Measurements from ENCODE around the gene RPP30.
"Not testable (repeated sequence)": the region's sequence is repeated elsewhere in the genome, so short reads cannot be mapped to it uniquely, and the experiment has no call there.

Gene RPP30

DNA sequence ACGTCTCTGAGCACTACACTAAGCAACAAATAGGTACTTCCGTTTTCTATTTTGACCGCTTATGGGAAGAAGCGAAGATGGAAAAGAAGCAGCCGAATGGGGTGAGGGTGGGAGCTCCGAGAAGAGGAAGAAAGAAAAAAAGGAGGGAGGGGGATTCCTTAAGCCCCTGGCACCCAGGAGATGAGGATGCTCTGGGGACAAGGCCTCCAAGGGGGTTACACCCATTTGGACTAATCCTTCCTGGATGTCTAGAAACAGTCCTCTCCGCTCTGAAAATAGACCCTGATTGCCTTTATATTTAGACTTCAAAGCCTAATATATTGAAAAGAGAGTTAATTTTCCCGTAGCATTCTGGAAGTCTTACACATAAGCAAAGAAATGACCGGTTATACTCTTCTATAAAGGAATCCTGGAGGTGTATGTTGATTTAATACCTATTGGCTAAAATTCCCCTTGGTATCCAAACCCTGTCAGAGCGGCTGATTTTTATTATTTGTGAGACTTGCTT lies 13.3 kb upstream of the RPP30 start:
- no peaks in the 10 kb centered on the region for H3K36me3 Mint-ChIP-seq
- H3K4me3 Mint-ChIP-seq = peak overlapping the region; percentile 82
- no peak overlapping the region for H3K27ac Mint-ChIP-seq
- peaks cover 49% of the 10 kb centered on the region for H3K27me3 Mint-ChIP-seq
- H3K9me3 Mint-ChIP-seq = no peaks in the 10 kb centered on the region
- peaks cover 12% of the 10 kb centered on the region for H3K4me1 Mint-ChIP-seq

DNA sequence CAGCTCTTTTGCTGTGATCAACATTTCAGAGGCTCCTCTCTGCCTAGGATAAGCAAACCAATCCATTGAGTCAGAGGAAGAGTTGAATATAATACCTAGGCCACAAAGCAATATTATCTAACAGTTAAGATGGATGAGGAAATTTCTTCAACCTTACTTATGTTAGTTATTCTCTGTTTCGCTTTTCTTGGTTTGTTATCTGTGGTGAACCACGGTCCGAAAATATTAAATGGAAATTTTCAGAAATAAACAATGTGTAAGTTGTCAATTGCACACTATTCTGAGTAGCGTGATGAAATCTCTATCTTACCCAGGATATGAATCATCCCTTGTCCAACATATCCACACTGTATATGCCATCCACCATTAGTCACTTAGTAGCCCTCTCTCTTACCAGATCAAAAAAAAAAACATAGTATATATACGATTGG lies 12.4 kb upstream of the RPP30 start:
- no peaks in the 10 kb centered on the region for H3K9me3 Mint-ChIP-seq
- H3K36me3 Mint-ChIP-seq = no peaks in the 10 kb centered on the region
- H3K4me1 Mint-ChIP-seq = peaks cover 12% of the 10 kb centered on the region
- H3K27ac Mint-ChIP-seq = no peak overlapping the region
- H3K4me3 Mint-ChIP-seq = no peak overlapping the region
- H3K27me3 Mint-ChIP-seq = peaks cover 48% of the 10 kb centered on the region

DNA sequence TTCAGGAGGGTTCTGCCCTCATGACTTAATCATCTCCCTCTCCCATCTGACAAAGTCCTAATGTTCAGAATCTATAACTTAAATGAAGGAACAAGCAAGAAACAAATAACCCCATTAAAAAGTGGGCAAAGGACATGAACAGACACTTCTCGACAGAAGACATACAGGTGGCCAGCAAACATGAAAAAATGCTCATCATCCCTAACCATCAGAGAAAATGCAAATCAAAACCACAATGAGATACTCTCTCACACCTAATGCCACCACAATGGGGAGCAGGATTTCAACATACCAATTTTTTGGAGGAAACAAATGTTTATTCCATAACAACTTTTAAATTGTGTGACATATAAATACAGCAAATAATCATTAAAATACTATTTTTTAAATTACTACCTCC lies 11.0 kb upstream of the RPP30 start:
- H3K9me3 Mint-ChIP-seq = no peaks in the 10 kb centered on the region
- H3K4me1 Mint-ChIP-seq = peaks cover 12% of the 10 kb centered on the region
- H3K4me3 Mint-ChIP-seq = no peak overlapping the region
- no peak overlapping the region for H3K27ac Mint-ChIP-seq
- peaks cover 39% of the 10 kb centered on the region for H3K27me3 Mint-ChIP-seq
- H3K36me3 Mint-ChIP-seq = no peaks in the 10 kb centered on the region

DNA sequence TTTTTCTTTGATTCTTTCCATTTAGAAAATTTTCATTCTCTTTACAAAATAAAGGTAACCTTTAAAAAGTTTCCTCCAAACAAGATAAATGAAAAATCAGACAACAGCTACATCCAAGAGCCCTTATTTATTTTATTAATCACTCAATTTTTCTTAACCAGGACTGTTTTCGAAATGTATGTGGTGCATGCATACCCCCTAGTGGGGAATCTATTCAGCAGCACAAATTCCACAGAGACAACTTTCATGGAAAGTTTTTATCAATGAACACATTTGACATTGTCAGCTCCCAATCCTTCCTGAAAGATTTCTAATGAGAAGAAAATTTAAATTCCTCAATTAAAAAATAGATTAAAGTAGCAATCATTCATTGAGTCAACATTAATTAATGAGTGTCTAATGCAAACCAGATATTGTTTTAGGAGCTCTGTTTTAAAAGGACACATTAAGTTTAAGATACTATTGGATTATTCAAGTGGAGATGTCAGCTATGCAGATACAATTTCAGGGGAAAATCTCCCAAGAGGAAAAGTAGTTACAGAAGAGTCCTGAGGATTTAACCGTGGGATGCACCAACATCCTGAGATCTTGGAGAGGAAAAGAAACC lies 8.8 kb upstream of the RPP30 start:
- peaks cover 39% of the 10 kb centered on the region for H3K27me3 Mint-ChIP-seq
- no peak overlapping the region for H3K4me3 Mint-ChIP-seq
- H3K27ac Mint-ChIP-seq = no peak overlapping the region
- no peaks in the 10 kb centered on the region for H3K9me3 Mint-ChIP-seq
- H3K4me1 Mint-ChIP-seq = peaks cover 7% of the 10 kb centered on the region
- H3K36me3 Mint-ChIP-seq = no peaks in the 10 kb centered on the region

DNA sequence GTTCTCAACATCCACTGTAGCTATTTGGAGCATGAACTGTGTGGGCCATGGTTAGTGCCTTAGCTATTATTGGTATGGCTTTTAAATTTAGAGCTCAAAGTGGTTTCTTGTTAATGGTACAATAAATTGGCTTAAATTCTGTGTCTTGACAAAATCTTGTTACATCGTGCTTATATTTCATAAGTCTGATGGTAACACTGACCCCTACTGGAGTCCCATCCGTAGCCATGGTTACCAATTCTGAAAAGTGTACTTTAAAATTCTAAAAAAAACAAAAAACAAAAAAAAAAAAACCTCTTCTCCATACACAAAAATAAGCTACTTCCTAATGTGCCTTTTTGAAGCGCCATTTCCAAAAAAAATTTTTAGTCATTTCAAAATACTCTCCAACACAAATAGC lies 6.4 kb upstream of the RPP30 start:
- H3K9me3 Mint-ChIP-seq = no peaks in the 10 kb centered on the region
- H3K27ac Mint-ChIP-seq = no peak overlapping the region
- H3K27me3 Mint-ChIP-seq = peaks cover 35% of the 10 kb centered on the region

DNA sequence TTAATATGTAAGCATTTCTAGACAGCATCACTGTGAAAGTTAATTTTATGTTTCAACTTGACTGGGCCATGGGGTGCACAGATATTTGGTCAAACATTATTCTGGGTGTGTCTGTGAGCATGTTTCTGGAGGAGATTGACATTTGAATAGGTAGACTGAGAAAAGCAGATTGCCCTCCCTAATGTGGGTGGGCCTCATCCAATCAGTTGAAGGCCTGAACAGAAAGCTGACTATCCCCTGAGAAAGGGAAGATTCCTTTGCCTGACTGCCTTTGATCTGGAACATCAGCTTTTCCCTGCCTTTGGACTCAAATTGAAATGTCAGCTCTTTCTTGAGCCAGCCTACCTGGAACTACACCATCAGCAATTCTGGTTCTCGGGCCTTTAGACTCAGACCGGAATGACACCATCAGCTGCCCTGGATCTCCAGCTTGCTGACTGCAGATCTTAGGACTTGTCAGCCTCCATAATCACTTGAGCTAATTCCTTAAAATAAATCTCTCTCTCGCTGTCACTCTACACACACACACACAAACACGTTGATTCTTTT lies 5.7 kb upstream of the RPP30 start:
- H3K4me1 Mint-ChIP-seq = no peaks in the 10 kb centered on the region
- H3K9me3 Mint-ChIP-seq = no peaks in the 10 kb centered on the region
- H3K27me3 Mint-ChIP-seq = peaks cover 34% of the 10 kb centered on the region
- no peak overlapping the region for H3K4me3 Mint-ChIP-seq
- H3K27ac Mint-ChIP-seq = no peak overlapping the region
- no peaks in the 10 kb centered on the region for H3K36me3 Mint-ChIP-seq

More for the DNA sequence above, 6.4 kb upstream of the RPP30 start:
- no peaks in the 10 kb centered on the region for H3K36me3 Mint-ChIP-seq
- H3K4me1 Mint-ChIP-seq = no peaks in the 10 kb centered on the region
- no peak overlapping the region for H3K4me3 Mint-ChIP-seq

GRCh38 chr10:90871279-90871765 lies 452 bp upstream of the RPP30 start:
- H3K9me3 Mint-ChIP-seq = no peaks in the 10 kb centered on the region
- H3K27me3 Mint-ChIP-seq = peaks cover 16% of the 10 kb centered on the region
- peaks cover 30% of the 10 kb centered on the region for H3K4me1 Mint-ChIP-seq
- peak overlapping the region; percentile 99 for H3K4me3 Mint-ChIP-seq
- H3K27ac Mint-ChIP-seq = peak overlapping the region; percentile 91
- H3K36me3 Mint-ChIP-seq = peaks cover 4% of the 10 kb centered on the region

DNA sequence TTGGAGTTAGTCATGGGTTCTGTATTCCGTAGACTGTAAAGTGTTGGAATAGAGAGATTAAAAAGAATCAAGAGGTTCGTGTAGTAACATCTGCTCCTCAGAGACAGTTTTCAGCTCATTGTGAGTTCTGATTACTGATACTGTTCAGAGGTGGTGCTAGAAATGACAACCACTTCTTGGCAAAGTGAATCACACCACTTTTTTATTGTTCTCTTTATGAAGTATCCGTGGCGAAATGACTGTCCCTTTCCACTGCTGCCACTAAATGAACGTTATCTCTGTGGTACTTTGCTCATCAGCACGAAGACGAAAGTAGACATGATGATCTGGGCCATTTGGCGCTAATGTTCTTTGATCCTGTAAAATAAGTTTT lies 860 bp downstream of the RPP30 start:
- peaks cover 10% of the 10 kb centered on the region for H3K27me3 Mint-ChIP-seq
- peak overlapping the region; percentile 91 for H3K27ac Mint-ChIP-seq
- H3K9me3 Mint-ChIP-seq = no peaks in the 10 kb centered on the region
- H3K36me3 Mint-ChIP-seq = peaks cover 7% of the 10 kb centered on the region
- H3K4me3 Mint-ChIP-seq = peak overlapping the region; percentile 99
- peaks cover 30% of the 10 kb centered on the region for H3K4me1 Mint-ChIP-seq

- Mint-ChIP-seq H3K36me3 (peaks cover 16% of the 10 kb centered on the region), H3K4me3 (no peak overlapping the region), H3K27me3 (no peaks in the 10 kb centered on the region), H3K9me3 (no peaks in the 10 kb centered on the region), H3K4me1 (peaks cover 10% of the 10 kb centered on the region), H3K27ac (peak overlapping the region; percentile 15)
Observed at GRCh38 chr10:90879062-90879461, 7.3 kb downstream of the RPP30 start.

GRCh38 chr10:90880059-90880719 lies 8.4 kb downstream of the RPP30 start:
- not testable (repeated sequence) for H3K27ac Mint-ChIP-seq, H3K9me3 Mint-ChIP-seq
- peaks cover 16% of the 10 kb centered on the region for H3K36me3 Mint-ChIP-seq

GRCh38 chr10:90884431-90884830 lies 12.7 kb downstream of the RPP30 start:
- Mint-ChIP-seq H3K27ac (no peak overlapping the region), H3K4me1 (peaks cover 10% of the 10 kb centered on the region), H3K36me3 (peaks cover 18% of the 10 kb centered on the region), H3K9me3 (no peaks in the 10 kb centered on the region), H3K27me3 (no peaks in the 10 kb centered on the region), H3K4me3 (no peak overlapping the region)

More at GRCh38 chr10:90880059-90880719, 8.4 kb downstream of the RPP30 start:
- not testable (repeated sequence) for H3K4me1 Mint-ChIP-seq, H3K27me3 Mint-ChIP-seq, H3K4me3 Mint-ChIP-seq

GRCh38 chr10:90885176-90885575 lies 13.4 kb downstream of the RPP30 start:
- H3K9me3 Mint-ChIP-seq = no peaks in the 10 kb centered on the region
- no peaks in the 10 kb centered on the region for H3K27me3 Mint-ChIP-seq
- H3K4me3 Mint-ChIP-seq = no peak overlapping the region
- no peak overlapping the region for H3K27ac Mint-ChIP-seq
- peaks cover 17% of the 10 kb centered on the region for H3K36me3 Mint-ChIP-seq
- peaks cover 11% of the 10 kb centered on the region for H3K4me1 Mint-ChIP-seq

GRCh38 chr10:90887555-90887954 lies 15.8 kb downstream of the RPP30 start:
- H3K27me3 Mint-ChIP-seq = no peaks in the 10 kb centered on the region
- H3K4me1 Mint-ChIP-seq = peaks cover 28% of the 10 kb centered on the region
- H3K27ac Mint-ChIP-seq = no peak overlapping the region
- peaks cover 24% of the 10 kb centered on the region for H3K36me3 Mint-ChIP-seq
- no peak overlapping the region for H3K4me3 Mint-ChIP-seq
- no peaks in the 10 kb centered on the region for H3K9me3 Mint-ChIP-seq

DNA sequence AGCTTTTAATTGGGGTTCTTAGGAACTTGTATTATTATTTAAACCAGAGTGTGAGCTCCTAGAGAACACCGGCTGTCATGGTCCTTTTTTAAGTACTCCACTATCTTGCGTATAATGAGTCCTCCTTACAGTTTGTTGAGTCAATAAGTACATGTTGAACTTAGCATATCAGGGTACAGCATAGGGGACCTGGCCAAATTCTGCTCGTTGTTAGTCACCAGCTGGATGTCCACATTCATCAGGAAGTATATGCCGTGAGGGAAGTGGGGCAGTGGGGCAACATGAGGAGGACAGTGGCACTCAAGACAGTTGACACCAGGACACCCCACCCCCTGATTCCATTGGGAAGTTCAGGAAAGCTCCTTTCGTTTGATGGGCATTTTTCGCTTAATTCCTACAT lies 16.6 kb downstream of the RPP30 start:
- Mint-ChIP-seq H3K4me3 (no peak overlapping the region), H3K9me3 (no peaks in the 10 kb centered on the region), H3K36me3 (peaks cover 22% of the 10 kb centered on the region), H3K27ac (no peak overlapping the region), H3K4me1 (peaks cover 30% of the 10 kb centered on the region), H3K27me3 (no peaks in the 10 kb centered on the region)

DNA sequence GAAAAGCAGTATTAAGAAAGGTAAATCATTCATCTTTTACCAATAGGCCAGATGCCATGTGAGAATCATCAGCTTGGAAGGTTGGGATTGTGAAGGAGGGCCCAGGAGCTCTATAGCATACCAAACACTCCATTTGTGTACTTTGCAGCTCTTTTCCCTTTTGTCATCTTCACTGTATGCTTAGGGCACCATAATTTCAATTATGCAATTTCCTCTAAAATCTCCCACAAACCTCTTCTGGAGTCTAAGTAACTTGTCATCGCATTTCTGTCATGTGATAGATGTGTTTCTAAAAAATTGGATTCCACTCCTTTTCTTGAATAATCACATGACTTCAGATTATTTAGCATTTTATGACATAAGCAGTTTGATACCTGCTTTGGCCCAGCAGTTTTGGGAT lies 17.9 kb downstream of the RPP30 start:
- H3K36me3 Mint-ChIP-seq = peaks cover 26% of the 10 kb centered on the region
- no peak overlapping the region for H3K27ac Mint-ChIP-seq
- no peaks in the 10 kb centered on the region for H3K9me3 Mint-ChIP-seq
- no peaks in the 10 kb centered on the region for H3K27me3 Mint-ChIP-seq
- H3K4me1 Mint-ChIP-seq = peaks cover 37% of the 10 kb centered on the region
- H3K4me3 Mint-ChIP-seq = no peak overlapping the region

- H3K9me3 Mint-ChIP-seq = no peaks in the 10 kb centered on the region
- no peak overlapping the region for H3K27ac Mint-ChIP-seq
Observed at GRCh38 chr10:90890347-90890746, 18.6 kb downstream of the RPP30 start.

More at GRCh38 chr10:90890347-90890746, 18.6 kb downstream of the RPP30 start:
- H3K27me3 Mint-ChIP-seq = no peaks in the 10 kb centered on the region
- H3K4me3 Mint-ChIP-seq = no peak overlapping the region
- H3K4me1 Mint-ChIP-seq = peaks cover 39% of the 10 kb centered on the region
- H3K36me3 Mint-ChIP-seq = peaks cover 27% of the 10 kb centered on the region

All from activated naive CD4-positive, alpha-beta T cell treated with anti-CD3 and anti-CD28 coated beads, Interleukin-2, amount 50 U/mL, for 24 hours (primary cell).